ENCODE measurements around the gene TBX3. TPM values are rescaled to one million over a fixed set of nuclear protein-coding genes. Genes with fewer than 3 reads are reported as not detected.

TBX3 gene
- total RNA-seq, 2 donors from 2014 or later: 0.10 TPM; not detected in 1

- H3K27me3 Mint-ChIP-seq: peaks cover 52% of the 10 kb centered on the region
- peaks cover 3% of the 10 kb centered on the region for H3K4me1 Mint-ChIP-seq
- ATAC-seq (no peak), DNase-seq (no peak)
- H3K27ac Mint-ChIP-seq: no peak overlapping the region
- H3K36me3 Mint-ChIP-seq (ENCODE audit: low read depth): no peaks in the 10 kb centered on the region
- no peaks in the 10 kb centered on the region for H3K9me3 ChIP-seq (ENCODE audit: control insufficient read depth, low read length, poor library complexity, severe bottlenecking)
- H3K4me3 Mint-ChIP-seq: no peak overlapping the region
These were observed 19.2 kb downstream of the TBX3 start for GRCh38 chr12:114664651-114665320.

DNA sequence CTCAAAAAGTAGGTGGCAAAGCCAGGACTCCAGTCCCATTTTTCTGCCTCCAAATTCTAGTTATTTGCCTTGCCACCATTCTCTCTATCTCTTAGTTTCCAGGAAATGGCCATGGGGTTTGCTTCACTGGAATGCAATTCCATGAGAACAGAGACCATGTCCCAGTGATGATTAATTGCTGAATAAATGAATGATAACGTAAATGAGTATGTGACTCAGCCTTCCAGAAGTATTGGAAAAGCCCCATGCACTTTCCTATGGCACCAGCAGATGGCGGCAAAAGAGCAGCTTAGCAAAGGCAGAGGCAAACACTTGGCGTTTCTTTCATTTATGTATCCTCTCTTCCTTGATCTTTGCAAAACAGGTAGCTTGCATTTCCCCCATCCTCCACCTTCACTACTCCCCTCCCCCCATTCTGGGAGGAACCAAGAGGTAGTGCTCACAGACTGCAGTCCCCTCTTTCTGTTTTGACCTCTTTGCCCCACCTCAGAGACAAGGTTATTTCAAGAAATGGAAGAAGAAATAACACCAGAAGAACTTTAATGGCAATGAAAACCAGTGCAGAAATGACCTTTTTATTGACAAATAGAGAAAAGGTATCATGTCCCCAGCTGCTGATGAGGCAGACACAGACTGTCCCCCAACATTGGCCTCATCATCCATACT, 21.3 kb downstream of the TBX3 start:
- peaks cover 3% of the 10 kb centered on the region for H3K4me1 Mint-ChIP-seq
- H3K27me3 Mint-ChIP-seq: peaks cover 54% of the 10 kb centered on the region
- no peak overlapping the region for H3K27ac Mint-ChIP-seq
- ATAC-seq: peak; percentile 50
- no peaks in the 10 kb centered on the region for H3K36me3 Mint-ChIP-seq (ENCODE audit: low read depth)
- no peak overlapping the region for H3K4me3 Mint-ChIP-seq
- H3K9me3 ChIP-seq (ENCODE audit: control insufficient read depth, low read length, poor library complexity, severe bottlenecking): no peaks in the 10 kb centered on the region
- DNase-seq: peak in 2 of 3 donors; percentile 27 to 55

DNA sequence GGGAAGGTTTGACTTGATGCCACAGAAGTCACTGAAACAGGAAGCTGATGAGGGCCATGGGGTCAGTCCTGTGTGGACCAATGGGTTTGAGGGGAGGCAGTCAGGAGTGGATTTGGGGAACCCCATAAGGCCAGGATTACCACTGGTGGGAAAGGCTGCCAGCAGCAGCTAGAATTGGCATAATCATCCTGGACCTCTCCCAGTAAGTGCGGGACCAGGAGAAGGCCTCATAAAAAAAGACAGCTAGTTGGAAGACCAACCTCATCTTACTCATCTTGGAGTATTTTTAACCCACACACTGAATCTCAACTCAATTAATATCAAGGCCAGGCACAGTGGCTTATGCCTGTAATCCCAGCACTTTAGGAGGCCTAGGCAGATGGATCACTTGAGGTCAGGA, 22.7 kb downstream of the TBX3 start:
- no peak overlapping the region for H3K27ac Mint-ChIP-seq
- H3K4me3 Mint-ChIP-seq: no peak overlapping the region
- no peaks in the 10 kb centered on the region for H3K36me3 Mint-ChIP-seq (ENCODE audit: low read depth)
- H3K9me3 ChIP-seq (ENCODE audit: control insufficient read depth, low read length, poor library complexity, severe bottlenecking): no peaks in the 10 kb centered on the region
- no peak for ATAC-seq
- H3K4me1 Mint-ChIP-seq: peaks cover 3% of the 10 kb centered on the region
- DNase-seq: no peak
- H3K27me3 Mint-ChIP-seq: peaks cover 41% of the 10 kb centered on the region

- ATAC-seq: no peak
These were observed 24.9 kb downstream of the TBX3 start for GRCh38 chr12:114659084-114659483.

GRCh38 chr12:114658002-114658441, 26.0 kb downstream of the TBX3 start:
- no peaks in the 10 kb centered on the region for H3K36me3 Mint-ChIP-seq (ENCODE audit: low read depth)
- no peak overlapping the region for H3K4me3 Mint-ChIP-seq
- peaks cover 23% of the 10 kb centered on the region for H3K27me3 Mint-ChIP-seq
- H3K4me1 Mint-ChIP-seq: peaks cover 3% of the 10 kb centered on the region
- no peaks in the 10 kb centered on the region for H3K9me3 ChIP-seq (ENCODE audit: control insufficient read depth, low read length, poor library complexity, severe bottlenecking)
- ATAC-seq (no peak), DNase-seq (no peak)
- H3K27ac Mint-ChIP-seq: no peak overlapping the region

More at GRCh38 chr12:114659084-114659483, 24.9 kb downstream of the TBX3 start:
- peaks cover 34% of the 10 kb centered on the region for H3K27me3 Mint-ChIP-seq
- no peaks in the 10 kb centered on the region for H3K9me3 ChIP-seq (ENCODE audit: control insufficient read depth, low read length, poor library complexity, severe bottlenecking)
- no peaks in the 10 kb centered on the region for H3K36me3 Mint-ChIP-seq (ENCODE audit: low read depth)
- DNase-seq: no peak
- H3K4me1 Mint-ChIP-seq: peaks cover 3% of the 10 kb centered on the region
- no peak overlapping the region for H3K27ac Mint-ChIP-seq
- H3K4me3 Mint-ChIP-seq: no peak overlapping the region

- H3K4me3 Mint-ChIP-seq: no peak overlapping the region
- no peaks in the 10 kb centered on the region for H3K9me3 ChIP-seq (ENCODE audit: control insufficient read depth, low read length, poor library complexity, severe bottlenecking)
- H3K36me3 Mint-ChIP-seq (ENCODE audit: low read depth): no peaks in the 10 kb centered on the region
- no peak for ATAC-seq
- H3K27ac Mint-ChIP-seq: no peak overlapping the region
- no peaks in the 10 kb centered on the region for H3K4me1 Mint-ChIP-seq
- DNase-seq: no peak
- peaks cover 19% of the 10 kb centered on the region for H3K27me3 Mint-ChIP-seq
These were observed 26.4 kb downstream of the TBX3 start for GRCh38 chr12:114657597-114657920.

- no peak overlapping the region for H3K27ac Mint-ChIP-seq
- no peak overlapping the region for H3K4me3 Mint-ChIP-seq
- H3K27me3 Mint-ChIP-seq: peaks cover 15% of the 10 kb centered on the region
- H3K36me3 Mint-ChIP-seq (ENCODE audit: low read depth): no peaks in the 10 kb centered on the region
- ATAC-seq (no peak), DNase-seq (no peak)
- H3K4me1 Mint-ChIP-seq: no peaks in the 10 kb centered on the region
- H3K9me3 ChIP-seq (ENCODE audit: control insufficient read depth, low read length, poor library complexity, severe bottlenecking): no peaks in the 10 kb centered on the region
These were observed 26.9 kb downstream of the TBX3 start for GRCh38 chr12:114656906-114657596.

- H3K4me1 Mint-ChIP-seq: no peaks in the 10 kb centered on the region
- no peak for DNase-seq
- H3K4me3 Mint-ChIP-seq: no peak overlapping the region
- peaks cover 15% of the 10 kb centered on the region for H3K27me3 Mint-ChIP-seq
- H3K9me3 ChIP-seq (ENCODE audit: control insufficient read depth, low read length, poor library complexity, severe bottlenecking): no peaks in the 10 kb centered on the region
- no peaks in the 10 kb centered on the region for H3K36me3 Mint-ChIP-seq (ENCODE audit: low read depth)
- no peak for ATAC-seq
- H3K27ac Mint-ChIP-seq: no peak overlapping the region
These were observed 27.8 kb downstream of the TBX3 start for GRCh38 chr12:114655934-114656749.

GRCh38 chr12:114649585-114649984, 34.4 kb downstream of the TBX3 start:
- ATAC-seq: no peak

DNA sequence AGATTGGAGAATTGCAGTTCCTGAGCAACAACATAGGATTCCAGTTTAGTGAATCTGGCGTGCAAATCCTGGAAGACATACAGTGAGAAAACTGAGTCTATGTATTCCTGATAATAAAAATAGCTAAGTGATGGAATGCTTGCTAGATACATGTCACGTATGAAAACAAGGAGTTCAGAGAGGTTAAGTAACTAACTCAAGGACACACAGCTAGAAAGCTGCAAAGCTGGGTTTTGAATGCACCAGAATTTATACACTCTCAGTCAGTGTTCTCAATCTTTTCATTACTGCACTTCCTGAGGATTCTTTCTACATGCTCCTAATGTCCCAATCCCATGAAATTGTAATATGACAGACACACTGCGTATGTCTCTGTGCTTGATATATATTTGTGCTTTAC, 35.3 kb downstream of the TBX3 start:
- Mint-ChIP-seq H3K27ac (no peak overlapping the region), H3K27me3 (peaks cover 5% of the 10 kb centered on the region), H3K4me1 (no peaks in the 10 kb centered on the region), H3K4me3 (no peak overlapping the region), H3K36me3 (ENCODE audit: low read depth) (peaks cover 2% of the 10 kb centered on the region)
- no peak for DNase-seq
- no peaks in the 10 kb centered on the region for H3K9me3 ChIP-seq (ENCODE audit: control insufficient read depth, low read length, poor library complexity, severe bottlenecking)
- no peak for ATAC-seq

More at GRCh38 chr12:114649585-114649984, 34.4 kb downstream of the TBX3 start:
- no peaks in the 10 kb centered on the region for H3K9me3 ChIP-seq (ENCODE audit: control insufficient read depth, low read length, poor library complexity, severe bottlenecking)
- no peak for DNase-seq
- peaks cover 5% of the 10 kb centered on the region for H3K27me3 Mint-ChIP-seq
- peaks cover 2% of the 10 kb centered on the region for H3K36me3 Mint-ChIP-seq (ENCODE audit: low read depth)
- H3K27ac Mint-ChIP-seq: no peak overlapping the region
- H3K4me1 Mint-ChIP-seq: no peaks in the 10 kb centered on the region
- H3K4me3 Mint-ChIP-seq: no peak overlapping the region

GRCh38 chr12:114638790-114639435, 45.1 kb downstream of the TBX3 start:
- no peak overlapping the region for H3K27ac Mint-ChIP-seq
- no peaks in the 10 kb centered on the region for H3K9me3 ChIP-seq (ENCODE audit: control insufficient read depth, low read length, poor library complexity, severe bottlenecking)
- H3K27me3 Mint-ChIP-seq: no peaks in the 10 kb centered on the region
- DNase-seq: no peak
- ATAC-seq: no peak
- H3K4me1 Mint-ChIP-seq: no peaks in the 10 kb centered on the region
- no peak overlapping the region for H3K4me3 Mint-ChIP-seq
- no peaks in the 10 kb centered on the region for H3K36me3 Mint-ChIP-seq (ENCODE audit: low read depth)

GRCh38 chr12:114636723-114637480, 47.1 kb downstream of the TBX3 start:
- H3K4me3 Mint-ChIP-seq: no peak overlapping the region
- no peaks in the 10 kb centered on the region for H3K4me1 Mint-ChIP-seq
- ATAC-seq (no peak), DNase-seq (no peak)
- no peaks in the 10 kb centered on the region for H3K9me3 ChIP-seq (ENCODE audit: control insufficient read depth, low read length, poor library complexity, severe bottlenecking)
- H3K36me3 Mint-ChIP-seq (ENCODE audit: low read depth): no peaks in the 10 kb centered on the region
- H3K27me3 Mint-ChIP-seq: no peaks in the 10 kb centered on the region
- H3K27ac Mint-ChIP-seq: no peak overlapping the region
